Endothelial cell of umbilical vein (primary cell): ENCODE data around the gene YTHDC2.

Experiments
- CTCF ChIP-seq, 2 donors: IDR thresholded peaks; 1 replicate in 1 of 2; 2 replicates in 1 of 2; pipeline ENCODE4 v1.5.1; 2011; ENCODE audit warnings: low read length in 2 of 2, mild to moderate bottlenecking in 2 of 2, moderate library complexity in 2 of 2, control low read depth in 1 of 2, inconsistent platforms in 1 of 2, low read depth in 1 of 2; ENCODE audit not compliant: insufficient read depth in 1 of 2; ENCODE audit errors: extremely low read depth in 1 of 2
- EZH2 ChIP-seq: IDR thresholded peaks from 2 replicates; pipeline ENCODE4 v1.6.1; 2012; ENCODE audit warnings: borderline replicate concordance, low read depth, mild to moderate bottlenecking, moderate library complexity, low read length, inconsistent platforms; ENCODE audit not compliant: severe bottlenecking
- FOS ChIP-seq: IDR thresholded peaks from 2 replicates; pipeline ENCODE4 v1.6.1; 2011; ENCODE audit warnings: mild to moderate bottlenecking, low read length, moderate library complexity, borderline replicate concordance; ENCODE audit not compliant: insufficient read depth
- GATA2 ChIP-seq: IDR thresholded peaks from 2 replicates; pipeline ENCODE4 v1.7.0; 2011; ENCODE audit warnings: low read depth, mild to moderate bottlenecking, moderate library complexity, mixed read lengths, low read length; ENCODE audit not compliant: insufficient read length, insufficient read depth
- MAX ChIP-seq: IDR thresholded peaks from 2 replicates; pipeline ENCODE4 v1.6.1; 2011; ENCODE audit not compliant: insufficient read depth, insufficient read length
- MYC ChIP-seq: IDR thresholded peaks from one replicate; pipeline ENCODE4 v1.6.1; 2011; ENCODE audit warnings: mild to moderate bottlenecking, low read depth, low read length
- POLR2A ChIP-seq: IDR thresholded peaks from 2 replicates; pipeline ENCODE4 v1.6.1; 2012; ENCODE audit warnings: low read depth, mild to moderate bottlenecking, control low read depth, low read length
- POLR2AphosphoS5 ChIP-seq: IDR thresholded peaks from 2 replicates; pipeline ENCODE4 v1.6.1; 2012; ENCODE audit warnings: low read depth, mild to moderate bottlenecking, control low read depth, low read length, moderate library complexity; ENCODE audit not compliant: insufficient read depth

GRCh38 chr5:113489299-113489698 is 24.2 kb upstream of the YTHDC2 start:
- no peak for TF ChIP-seq CTCF (IDR thresholded peaks at IDR 0.05; ENCODE audit: extremely low read depth in 1 of 2, insufficient read depth in 1 of 2, low read depth in 1 of 2, low read length in 2 of 2)
- TF ChIP-seq POLR2A, result no peak
- TF ChIP-seq GATA2, result no peak
- TF ChIP-seq MAX, result no peak
- peak; percentile 27 for TF ChIP-seq POLR2AphosphoS5
- TF ChIP-seq EZH2, result no peak
- TF ChIP-seq MYC, result no peak
- TF ChIP-seq FOS, result peak; percentile 77
